ENCODE results near the gene FGF12. TPM values are rescaled to one million over a fixed set of nuclear protein-coding genes. Genes with fewer than 3 reads are reported as not detected.

The FGF12 gene
- polyA plus RNA-seq, 1 experiment: 0.11 TPM

DNA sequence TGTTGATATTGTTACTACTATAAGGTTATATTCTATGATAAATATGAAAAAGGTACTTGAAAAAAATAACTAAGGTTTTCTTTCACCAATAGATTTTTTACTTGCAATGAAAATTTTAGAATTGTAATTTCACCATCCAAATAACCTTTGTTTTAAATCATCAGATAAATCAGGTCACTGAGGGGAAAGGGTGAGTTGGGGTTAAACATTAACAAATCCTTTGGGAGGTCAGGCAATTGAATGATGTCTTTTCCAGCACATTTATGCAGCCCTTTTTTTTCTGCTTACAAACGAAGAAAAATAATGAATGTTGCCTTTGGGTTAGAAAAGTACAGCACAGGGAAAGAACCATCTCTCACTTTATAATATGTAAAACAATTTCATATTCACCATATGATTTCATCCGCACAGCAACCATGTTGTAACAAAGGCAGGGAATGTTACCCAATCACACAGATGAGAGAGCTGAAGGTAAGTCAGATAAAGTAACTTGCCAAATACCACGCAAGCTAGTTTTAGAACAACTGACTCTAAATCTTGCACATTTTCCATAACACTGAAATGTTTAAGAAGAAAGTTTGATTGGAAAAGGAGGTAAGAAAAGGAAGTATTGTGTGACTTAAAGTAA is 151.3 kb downstream of the FGF12 start:
- TF ChIP-seq, protein P1, sequence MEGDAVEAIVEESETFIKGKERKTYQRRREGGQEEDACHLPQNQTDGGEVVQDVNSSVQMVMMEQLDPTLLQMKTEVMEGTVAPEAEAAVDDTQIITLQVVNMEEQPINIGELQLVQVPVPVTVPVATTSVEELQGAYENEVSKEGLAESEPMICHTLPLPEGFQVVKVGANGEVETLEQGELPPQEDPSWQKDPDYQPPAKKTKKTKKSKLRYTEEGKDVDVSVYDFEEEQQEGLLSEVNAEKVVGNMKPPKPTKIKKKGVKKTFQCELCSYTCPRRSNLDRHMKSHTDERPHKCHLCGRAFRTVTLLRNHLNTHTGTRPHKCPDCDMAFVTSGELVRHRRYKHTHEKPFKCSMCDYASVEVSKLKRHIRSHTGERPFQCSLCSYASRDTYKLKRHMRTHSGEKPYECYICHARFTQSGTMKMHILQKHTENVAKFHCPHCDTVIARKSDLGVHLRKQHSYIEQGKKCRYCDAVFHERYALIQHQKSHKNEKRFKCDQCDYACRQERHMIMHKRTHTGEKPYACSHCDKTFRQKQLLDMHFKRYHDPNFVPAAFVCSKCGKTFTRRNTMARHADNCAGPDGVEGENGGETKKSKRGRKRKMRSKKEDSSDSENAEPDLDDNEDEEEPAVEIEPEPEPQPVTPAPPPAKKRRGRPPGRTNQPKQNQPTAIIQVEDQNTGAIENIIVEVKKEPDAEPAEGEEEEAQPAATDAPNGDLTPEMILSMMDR (IDR thresholded peaks at IDR 0.05; ENCODE audit: insufficient read depth, low read depth, low read length): no peak
- no peaks in the 10 kb centered on the region for H3K27me3 ChIP-seq (ENCODE audit: control insufficient read depth, insufficient read depth, low read length)
- ChIA-PET CTCF (no interaction called here), POLR2A (no interaction called here)
- DNase-seq (ENCODE audit: low read depth): no peak
- no peak overlapping the region for H3K4me3 ChIP-seq (ENCODE audit: low read depth, low read length)
- H3K36me3 ChIP-seq (ENCODE audit: control insufficient read depth, insufficient read depth, low read length): no peaks in the 10 kb centered on the region

DNA sequence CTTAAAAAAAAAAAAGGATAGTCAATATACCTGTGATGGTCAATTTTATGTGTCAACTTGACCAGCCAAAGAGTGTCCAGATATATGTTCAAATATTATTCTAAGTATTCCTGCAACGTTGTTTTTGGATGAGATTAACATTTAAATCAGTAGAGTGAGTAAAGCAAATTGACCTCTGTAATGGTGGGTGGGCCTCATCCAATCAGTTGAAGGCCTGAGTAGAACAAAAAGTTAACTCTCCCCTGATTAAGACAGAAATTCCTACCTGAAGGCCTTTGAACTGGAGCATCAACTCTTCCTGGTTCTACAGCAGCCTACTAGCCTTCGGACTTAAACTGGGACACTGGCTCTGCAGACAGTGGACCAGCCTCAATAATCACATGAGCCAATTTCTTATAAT is 154.1 kb downstream of the FGF12 start:
- POLR2A ChIA-PET: no interaction called here
- CTCF ChIA-PET: no interaction called here

DNA sequence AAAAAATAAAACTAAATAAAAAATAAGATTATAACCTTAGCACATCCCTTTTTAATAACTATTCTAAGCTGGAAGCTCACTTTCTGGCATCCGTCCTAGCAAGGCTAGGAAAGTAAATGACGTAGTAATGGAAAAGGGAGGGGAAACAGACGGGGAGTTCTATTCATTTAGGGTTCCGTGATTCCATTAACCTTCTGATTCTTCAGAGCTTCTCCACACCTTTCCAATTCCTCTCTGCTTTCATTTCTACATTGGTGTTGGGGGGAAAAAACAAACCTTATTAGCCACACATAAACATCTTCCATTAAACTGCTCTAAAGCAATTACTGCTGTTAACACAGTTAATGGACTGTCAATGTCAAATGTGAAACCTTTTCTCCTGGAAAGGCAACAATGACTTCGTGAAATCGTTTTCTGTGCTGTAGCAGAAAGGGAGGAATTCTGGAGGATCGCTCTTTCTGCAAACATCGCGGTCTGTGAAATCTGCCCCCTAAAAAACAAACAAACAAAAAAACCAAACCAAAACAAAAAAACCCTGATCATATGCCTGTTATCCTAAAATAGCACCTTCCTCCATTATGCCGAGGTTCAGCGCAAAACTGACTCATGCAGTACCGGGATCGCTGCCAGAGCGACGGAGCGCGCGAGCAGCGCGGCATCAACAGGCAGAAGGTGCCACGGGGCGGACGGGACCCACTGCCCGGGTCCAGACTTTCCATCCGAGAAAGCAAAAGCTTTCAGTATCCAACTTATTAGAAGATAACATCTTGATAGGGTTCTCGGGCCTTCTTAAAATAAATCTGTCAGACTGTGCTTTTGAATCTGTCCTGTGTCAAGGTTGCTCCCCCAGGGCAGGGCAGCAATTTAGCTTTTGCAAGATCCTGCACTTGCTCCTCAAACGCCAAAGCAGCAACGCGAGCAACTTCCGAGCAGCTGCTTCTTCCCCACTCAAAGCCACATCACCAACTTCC is 156.2 kb downstream of the FGF12 start:
- DNase-seq (ENCODE audit: low read depth): no peak
- Histone ChIP-seq H3K4me3 (ENCODE audit: low read depth, low read length) (peak overlapping the region; percentile 27), H3K27me3 (ENCODE audit: control insufficient read depth, insufficient read depth, low read length) (no peaks in the 10 kb centered on the region), H3K36me3 (ENCODE audit: control insufficient read depth, insufficient read depth, low read length) (no peaks in the 10 kb centered on the region)
- CTCF ChIA-PET: interaction anchor here (0.7 to 1.2 kb wide), 3 partner anchors 233 to 1001 kb away, joined by 3 read pairs; no protein-coding TSS in a partner anchor
- TF ChIP-seq, protein P1 (IDR thresholded peaks at IDR 0.05; ENCODE audit: insufficient read depth, low read depth, low read length): no peak
- POLR2A ChIA-PET: no interaction called here

More for the DNA sequence above, 154.1 kb downstream of the FGF12 start:
- no peak for DNase-seq (ENCODE audit: low read depth)
- TF ChIP-seq, protein P1 (IDR thresholded peaks at IDR 0.05; ENCODE audit: insufficient read depth, low read depth, low read length): no peak
- Histone ChIP-seq H3K4me3 (ENCODE audit: low read depth, low read length) (no peak overlapping the region), H3K36me3 (ENCODE audit: control insufficient read depth, insufficient read depth, low read length) (no peaks in the 10 kb centered on the region), H3K27me3 (ENCODE audit: control insufficient read depth, insufficient read depth, low read length) (no peaks in the 10 kb centered on the region)

DNA sequence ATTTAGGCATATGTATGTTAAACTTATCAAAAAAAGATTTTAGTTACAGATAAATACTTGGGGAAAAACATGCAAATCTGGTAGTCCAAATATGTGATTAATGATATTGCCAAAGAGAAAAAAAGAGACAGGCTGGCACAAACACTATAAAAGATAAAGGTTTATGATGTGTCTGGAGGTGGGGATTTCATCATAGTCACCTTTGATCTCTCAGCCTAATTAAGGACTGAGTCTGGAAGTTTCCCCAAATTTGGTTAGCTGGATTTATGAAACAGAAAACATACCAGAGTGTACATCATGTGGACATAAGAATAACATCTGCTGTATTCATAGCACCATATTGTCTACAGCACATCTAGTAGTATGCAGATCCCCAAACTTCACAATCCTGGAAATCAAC is 157.0 kb downstream of the FGF12 start:
- CTCF ChIA-PET: interaction anchor here (0.7 to 1.1 kb wide), 2 partner anchors 233 to 1002 kb away, joined by 3 read pairs; no protein-coding TSS in a partner anchor
- no peak for DNase-seq (ENCODE audit: low read depth)
- Histone ChIP-seq H3K36me3 (ENCODE audit: control insufficient read depth, insufficient read depth, low read length) (no peaks in the 10 kb centered on the region), H3K27me3 (ENCODE audit: control insufficient read depth, insufficient read depth, low read length) (no peaks in the 10 kb centered on the region), H3K4me3 (ENCODE audit: low read depth, low read length) (no peak overlapping the region)
- TF ChIP-seq, protein P1 (IDR thresholded peaks at IDR 0.05; ENCODE audit: insufficient read depth, low read depth, low read length): no peak
- POLR2A ChIA-PET: no interaction called here

DNA sequence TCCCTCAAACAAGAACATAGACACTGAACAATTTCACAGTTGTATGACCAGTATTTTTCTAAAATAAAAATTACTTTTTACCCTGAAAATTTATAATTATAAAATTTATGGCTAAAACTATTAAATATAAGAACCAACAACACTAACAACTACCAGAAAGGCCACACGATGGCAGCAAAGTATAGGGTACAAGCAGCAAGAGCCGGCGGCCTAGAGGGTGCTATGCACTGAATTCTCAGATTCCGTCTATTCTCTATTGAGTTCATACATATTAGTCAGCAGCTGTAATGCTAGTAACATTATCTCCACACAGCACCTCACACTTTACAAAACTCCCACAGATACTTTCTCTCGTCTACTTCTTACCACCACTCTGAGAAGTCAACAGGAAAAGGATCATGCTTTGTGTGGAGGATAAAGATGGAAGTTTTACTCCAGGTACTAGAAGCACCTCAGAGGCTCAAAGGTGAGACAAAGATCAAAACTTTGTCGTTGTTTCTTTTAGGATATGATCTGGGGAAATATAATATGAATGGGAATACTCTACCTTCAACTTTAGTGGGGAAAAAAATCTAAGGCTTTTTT is 160.5 kb downstream of the FGF12 start:
- ChIA-PET CTCF (interaction anchor here (0.6 to 4.3 kb wide), 11 partner anchors 13 to 1005 kb away, joined by 3 to 27 read pairs (median 3); no protein-coding TSS in a partner anchor), POLR2A (no interaction called here)
- TF ChIP-seq, protein P1 (IDR thresholded peaks at IDR 0.05; ENCODE audit: insufficient read depth, low read depth, low read length): peak; percentile 70
- Histone ChIP-seq H3K27me3 (ENCODE audit: control insufficient read depth, insufficient read depth, low read length) (no peaks in the 10 kb centered on the region), H3K4me3 (ENCODE audit: low read depth, low read length) (no peak overlapping the region), H3K36me3 (ENCODE audit: control insufficient read depth, insufficient read depth, low read length) (no peaks in the 10 kb centered on the region)
- peak; percentile 17 for DNase-seq (ENCODE audit: low read depth)
